DND-41 (cell line): ENCODE measurements around the gene TNIK.

Experiments used
- EZH2 ChIP-seq: IDR thresholded peaks from 3 replicates; pipeline ENCODE4 v1.6.1; 2012; ENCODE audit warnings: borderline replicate concordance, low read depth, mild to moderate bottlenecking, moderate library complexity, low read length, inconsistent platforms; ENCODE audit not compliant: severe bottlenecking
- TF ChIP-seq, protein P1 (sequence below): IDR thresholded peaks from 2 replicates; pipeline ENCODE4 v1.5.1; 2012; ENCODE audit warnings: borderline replicate concordance, low read length, moderate library complexity, mild to moderate bottlenecking; ENCODE audit not compliant: poor library complexity, severe bottlenecking; ENCODE audit errors: extremely low read depth

DNA sequence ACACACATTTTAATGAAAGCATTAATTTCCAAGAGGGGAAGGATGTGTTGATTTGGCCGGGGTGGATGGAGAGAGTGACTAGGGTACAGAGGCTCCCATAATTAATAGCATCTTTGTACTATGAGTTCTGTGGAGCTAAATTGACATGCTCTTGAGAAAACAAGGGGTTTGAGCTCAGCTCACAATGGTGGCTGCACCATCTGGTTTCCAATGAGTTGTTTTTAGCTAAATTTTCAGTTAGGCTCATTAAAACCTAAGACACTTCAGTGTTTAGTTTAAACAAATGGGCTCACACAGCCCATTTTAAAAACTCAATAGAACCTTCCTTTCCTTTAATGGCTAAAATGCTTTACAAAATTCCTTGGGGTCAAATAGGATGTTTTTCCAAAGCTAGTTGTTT lies 199.7 kb downstream of the TNIK start:
- TF ChIP-seq, protein P1, sequence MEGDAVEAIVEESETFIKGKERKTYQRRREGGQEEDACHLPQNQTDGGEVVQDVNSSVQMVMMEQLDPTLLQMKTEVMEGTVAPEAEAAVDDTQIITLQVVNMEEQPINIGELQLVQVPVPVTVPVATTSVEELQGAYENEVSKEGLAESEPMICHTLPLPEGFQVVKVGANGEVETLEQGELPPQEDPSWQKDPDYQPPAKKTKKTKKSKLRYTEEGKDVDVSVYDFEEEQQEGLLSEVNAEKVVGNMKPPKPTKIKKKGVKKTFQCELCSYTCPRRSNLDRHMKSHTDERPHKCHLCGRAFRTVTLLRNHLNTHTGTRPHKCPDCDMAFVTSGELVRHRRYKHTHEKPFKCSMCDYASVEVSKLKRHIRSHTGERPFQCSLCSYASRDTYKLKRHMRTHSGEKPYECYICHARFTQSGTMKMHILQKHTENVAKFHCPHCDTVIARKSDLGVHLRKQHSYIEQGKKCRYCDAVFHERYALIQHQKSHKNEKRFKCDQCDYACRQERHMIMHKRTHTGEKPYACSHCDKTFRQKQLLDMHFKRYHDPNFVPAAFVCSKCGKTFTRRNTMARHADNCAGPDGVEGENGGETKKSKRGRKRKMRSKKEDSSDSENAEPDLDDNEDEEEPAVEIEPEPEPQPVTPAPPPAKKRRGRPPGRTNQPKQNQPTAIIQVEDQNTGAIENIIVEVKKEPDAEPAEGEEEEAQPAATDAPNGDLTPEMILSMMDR, result no peak
- no peak for TF ChIP-seq EZH2
